Measurements from ENCODE around the gene GSK3A. TPM values are rescaled to one million over a fixed set of nuclear protein-coding genes. Genes with fewer than 3 reads are reported as not detected.

Gene GSK3A
- total and polyA plus RNA-seq, 2 donors (not counting 1 experiment from before 2014, with no cell fraction given) = 38.5 to 42.0 TPM

DNA sequence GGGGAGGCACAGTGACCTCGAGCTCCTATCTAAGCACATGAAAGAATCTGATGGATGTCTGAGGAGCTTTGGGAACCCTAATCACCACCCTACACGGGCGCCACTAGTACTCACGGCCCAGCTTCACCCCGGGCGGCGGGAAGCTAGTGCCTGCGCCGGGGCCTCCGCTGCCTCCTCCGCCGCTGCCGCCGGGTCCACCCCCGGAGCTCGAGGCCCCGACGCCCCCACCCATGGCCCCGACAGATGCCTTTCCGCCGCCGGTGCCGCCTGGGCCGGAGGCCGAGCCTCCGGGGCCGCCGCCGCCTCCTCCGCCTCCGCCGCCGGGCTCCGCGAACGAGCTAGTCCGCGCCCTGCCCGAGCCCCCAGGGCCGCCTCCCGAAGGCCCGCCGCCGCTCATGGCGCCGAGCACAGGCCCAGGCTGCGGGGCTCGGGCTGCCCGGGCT lies 312 bp downstream of the GSK3A start:
- under 1% methylated on average over 48 of the region's 49 CpGs for WGBS (ENCODE audit: insufficient coverage)
- peak overlapping the region; percentile 18 to 88 (median 67) for H3K4me3 ChIP-seq (ENCODE audit: control extremely low read depth in 1 of 5, extremely low read depth in 1 of 5, insufficient read depth in 1 of 5, low read depth in 2 of 5, low read length in 4 of 5)
- Mint-ChIP-seq H3K9me3 (ENCODE audit: insufficient read depth) (no peaks in the 10 kb centered on the region), H3K27me3 (no peaks in the 10 kb centered on the region), H3K4me1 (peaks cover 59% of the 10 kb centered on the region), H3K4me3 (peak overlapping the region; percentile 86), H3K27ac (peak overlapping the region; percentile 91)
- peak overlapping the region; percentile 85 for H3K4me2 ChIP-seq (replicated peaks; ENCODE audit: low read depth, low read length, poor library complexity, severe bottlenecking)
- CTCF ChIA-PET = interaction anchor here (0.9 to 8.9 kb wide), 11 partner anchors 9 to 133 kb away, joined by 3 to 89 read pairs (median 5); partner anchors contain the start of genes POU2F2 and ZNF526
- H3K36me3 ChIP-seq (replicated peaks in 1 of 2; ENCODE audit: control extremely low read depth in 1 of 2, control insufficient read depth in 1 of 2, extremely low read depth in 1 of 2, insufficient read depth in 2 of 2, low read length in 1 of 2) = peaks cover 0 to 18% of the 10 kb centered on the region in 2 experiments
- peaks cover 30 to 44% of the 10 kb centered on the region in 2 donors for H3K4me1 ChIP-seq (ENCODE audit: control insufficient read depth in 2 of 2, insufficient read depth in 2 of 2, low read length in 2 of 2)
- no peak for ATAC-seq (ENCODE audit: low read depth)
- no peaks in the 10 kb centered on the region for H3K27me3 ChIP-seq (replicated peaks in 1 of 4; ENCODE audit: control extremely low read depth in 1 of 4, control insufficient read depth in 3 of 4, insufficient read depth in 4 of 4, low read length in 3 of 4)
- peak overlapping the region; percentile 76 for H2AFZ ChIP-seq (ENCODE audit: insufficient read depth, low read depth, low read length, poor library complexity, severe bottlenecking)
- H3K79me2 ChIP-seq (ENCODE audit: control insufficient read depth, insufficient read depth, low read length) = peaks cover 46% of the 10 kb centered on the region
- peaks cover 0 to 4% (median 0%) of the 10 kb centered on the region in 3 donors for H3K9me3 ChIP-seq (ENCODE audit: control extremely low read depth in 1 of 3, control insufficient read depth in 2 of 3, insufficient read depth in 1 of 3, low read length in 2 of 3)
- TF ChIP-seq EZH2 (IDR thresholded peaks at IDR 0.05; ENCODE audit: borderline replicate concordance, insufficient read depth, low read depth, low read length, poor library complexity, severe bottlenecking) = no peak
- TF ChIP-seq, protein P1, sequence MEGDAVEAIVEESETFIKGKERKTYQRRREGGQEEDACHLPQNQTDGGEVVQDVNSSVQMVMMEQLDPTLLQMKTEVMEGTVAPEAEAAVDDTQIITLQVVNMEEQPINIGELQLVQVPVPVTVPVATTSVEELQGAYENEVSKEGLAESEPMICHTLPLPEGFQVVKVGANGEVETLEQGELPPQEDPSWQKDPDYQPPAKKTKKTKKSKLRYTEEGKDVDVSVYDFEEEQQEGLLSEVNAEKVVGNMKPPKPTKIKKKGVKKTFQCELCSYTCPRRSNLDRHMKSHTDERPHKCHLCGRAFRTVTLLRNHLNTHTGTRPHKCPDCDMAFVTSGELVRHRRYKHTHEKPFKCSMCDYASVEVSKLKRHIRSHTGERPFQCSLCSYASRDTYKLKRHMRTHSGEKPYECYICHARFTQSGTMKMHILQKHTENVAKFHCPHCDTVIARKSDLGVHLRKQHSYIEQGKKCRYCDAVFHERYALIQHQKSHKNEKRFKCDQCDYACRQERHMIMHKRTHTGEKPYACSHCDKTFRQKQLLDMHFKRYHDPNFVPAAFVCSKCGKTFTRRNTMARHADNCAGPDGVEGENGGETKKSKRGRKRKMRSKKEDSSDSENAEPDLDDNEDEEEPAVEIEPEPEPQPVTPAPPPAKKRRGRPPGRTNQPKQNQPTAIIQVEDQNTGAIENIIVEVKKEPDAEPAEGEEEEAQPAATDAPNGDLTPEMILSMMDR (IDR thresholded peaks at IDR 0.05) = no peak
- intact Hi-C loops (cut with micrococcal nuclease) = loop anchor here (1.0 to 2.0 kb wide), 6 partner anchors 22 to 134 kb away; partner anchors contain the start of gene ZNF526
- POLR2A ChIA-PET = interaction anchor here (0.5 to 2.5 kb wide), 7 partner anchors 9 to 1957 kb away, joined by 3 to 23 read pairs (median 9); partner anchors contain the start of genes AKT2, PAFAH1B3, PRR19 and ZNF526
- H3K9ac ChIP-seq (ENCODE audit: low read length) = peak overlapping the region; percentile 77
- H3K27ac ChIP-seq (ENCODE audit: low read length in 2 of 2) = peak overlapping the region; percentile 48 to 88
- peaks cover 44% of the 10 kb centered on the region for H4K20me1 ChIP-seq (ENCODE audit: control insufficient read depth, insufficient read depth, low read length, poor library complexity, severe bottlenecking)
- DNase-seq = no peak

DNA sequence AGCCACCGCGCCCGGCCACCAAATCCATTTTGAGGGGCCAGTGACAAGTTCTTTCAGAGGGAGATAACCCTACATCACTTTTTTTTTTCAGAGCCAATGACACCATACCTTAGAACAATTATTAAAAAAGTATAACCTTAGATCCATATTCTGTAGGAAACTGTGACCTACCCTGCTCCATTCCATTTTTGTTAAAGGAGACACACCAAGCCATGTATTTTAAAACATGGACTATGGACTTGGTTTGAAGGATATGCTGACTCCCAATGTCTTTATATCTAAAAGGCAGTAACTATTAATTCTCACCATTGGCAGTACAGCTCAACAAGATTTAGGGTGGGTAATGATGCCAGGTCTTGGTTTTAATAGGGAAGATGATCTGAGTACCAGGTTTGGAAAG lies 1.1 kb downstream of the GSK3A start:
- intact Hi-C loops (cut with micrococcal nuclease) = no loop called here
- peak overlapping the region; percentile 86 for H3K4me3 Mint-ChIP-seq
- Histone ChIP-seq H3K4me2 (replicated peaks; ENCODE audit: low read depth, low read length, poor library complexity, severe bottlenecking) (peak overlapping the region; percentile 85), H4K20me1 (ENCODE audit: control insufficient read depth, insufficient read depth, low read length, poor library complexity, severe bottlenecking) (peaks cover 52% of the 10 kb centered on the region), H3K4me1 (ENCODE audit: control insufficient read depth in 2 of 2, insufficient read depth in 2 of 2, low read length in 2 of 2) (peaks cover 30 to 41% of the 10 kb centered on the region in 2 donors), H3K27me3 (replicated peaks in 1 of 4; ENCODE audit: control extremely low read depth in 1 of 4, control insufficient read depth in 3 of 4, insufficient read depth in 4 of 4, low read length in 3 of 4) (no peaks in the 10 kb centered on the region), H3K36me3 (replicated peaks in 1 of 2; ENCODE audit: control extremely low read depth in 1 of 2, control insufficient read depth in 1 of 2, extremely low read depth in 1 of 2, insufficient read depth in 2 of 2, low read length in 1 of 2) (peaks cover 0 to 25% of the 10 kb centered on the region in 2 experiments), H3K9me3 (ENCODE audit: control extremely low read depth in 1 of 3, control insufficient read depth in 2 of 3, insufficient read depth in 1 of 3, low read length in 2 of 3) (peaks cover 0 to 3% (median 0%) of the 10 kb centered on the region in 3 donors), H3K4me3 (ENCODE audit: control extremely low read depth in 1 of 5, extremely low read depth in 1 of 5, insufficient read depth in 1 of 5, low read depth in 2 of 5, low read length in 4 of 5) (peak overlapping the region; percentile 18 to 88 (median 67)), H2AFZ (ENCODE audit: insufficient read depth, low read depth, low read length, poor library complexity, severe bottlenecking) (peak overlapping the region; percentile 76), H3K79me2 (ENCODE audit: control insufficient read depth, insufficient read depth, low read length) (peaks cover 54% of the 10 kb centered on the region), H3K9ac (ENCODE audit: low read length) (peak overlapping the region; percentile 77), H3K27ac (ENCODE audit: low read length in 2 of 2) (peak overlapping the region in 1 of 2 donors; percentile 88)
- H3K27me3 Mint-ChIP-seq = no peaks in the 10 kb centered on the region
- ChIA-PET CTCF (interaction anchor here (0.9 to 8.9 kb wide), 6 partner anchors 20 to 132 kb away, joined by 3 to 89 read pairs (median 10); partner anchors contain the start of genes POU2F2 and ZNF526), POLR2A (interaction anchor here (2.5 kb wide), 1 partner anchor 40 kb away, joined by 23 read pairs; no protein-coding TSS in a partner anchor)
- no peak for TF ChIP-seq EZH2 (IDR thresholded peaks at IDR 0.05; ENCODE audit: borderline replicate concordance, insufficient read depth, low read depth, low read length, poor library complexity, severe bottlenecking)
- TF ChIP-seq, protein P1 (IDR thresholded peaks at IDR 0.05) = no peak
- H3K27ac Mint-ChIP-seq = peak overlapping the region; percentile 88
- ATAC-seq (ENCODE audit: low read depth) (no peak), DNase-seq (no peak)
- peaks cover 59% of the 10 kb centered on the region for H3K4me1 Mint-ChIP-seq
- 100% methylated on average over 3 of the region's 3 CpGs for WGBS (ENCODE audit: insufficient coverage)
- H3K9me3 Mint-ChIP-seq (ENCODE audit: insufficient read depth) = no peaks in the 10 kb centered on the region
